NCI-H2196 (cell line): ENCODE data around the gene IVNS1ABP.
"Not testable (repeated sequence)": the region's sequence is repeated elsewhere in the genome, so short reads cannot be mapped to it uniquely, and the experiment has no call there.

Experiments
- DNase-seq: peaks from one replicate; lab custom pipeline; 2025; ENCODE audit not compliant: unreplicated experiment; lab: John Stamatoyannopoulos, UW

The IVNS1ABP gene

GRCh38 chr1:185317034-185317885 lies at the start of gene IVNS1ABP:
TSS of gene IVNS1ABP (minus strand) at chr1:185317243. CDS start at chr1:185309493, 7,750 bp downstream.
- peak; percentile 96 for DNase-seq

GRCh38 chr1:185365951-185366350 lies 48.9 kb upstream of the IVNS1ABP start:
- no peak for DNase-seq

- not testable (repeated sequence) for DNase-seq
Observed at GRCh38 chr1:185364528-185364927, 47.5 kb upstream of the IVNS1ABP start.

GRCh38 chr1:185363205-185363604 lies 46.2 kb upstream of the IVNS1ABP start:
- no peak for DNase-seq

- no peak for DNase-seq
Observed at GRCh38 chr1:185360714-185361113, 43.7 kb upstream of the IVNS1ABP start.

GRCh38 chr1:185358957-185359356 lies 41.9 kb upstream of the IVNS1ABP start:
- DNase-seq: no peak

- DNase-seq: no peak
Observed at GRCh38 chr1:185355947-185356346, 38.9 kb upstream of the IVNS1ABP start.

GRCh38 chr1:185353124-185353523 lies 36.1 kb upstream of the IVNS1ABP start:
- DNase-seq: no peak

GRCh38 chr1:185351734-185352466 lies 34.9 kb upstream of the IVNS1ABP start:
- peak; percentile 22 for DNase-seq

GRCh38 chr1:185350027-185350442 lies 33.0 kb upstream of the IVNS1ABP start:
- DNase-seq: no peak

GRCh38 chr1:185349556-185349955 lies 32.5 kb upstream of the IVNS1ABP start:
- DNase-seq: no peak

- DNase-seq: no peak
Observed at GRCh38 chr1:185348985-185349384, 31.9 kb upstream of the IVNS1ABP start.

- no peak for DNase-seq
Observed at GRCh38 chr1:185348296-185348695, 31.3 kb upstream of the IVNS1ABP start.

GRCh38 chr1:185345913-185346720 lies 29.1 kb upstream of the IVNS1ABP start:
- DNase-seq: no peak

- no peak for DNase-seq
Observed at GRCh38 chr1:185343306-185343705, 26.3 kb upstream of the IVNS1ABP start.

GRCh38 chr1:185342672-185343259 lies 25.7 kb upstream of the IVNS1ABP start:
- DNase-seq: no peak

- DNase-seq: no peak
Observed at GRCh38 chr1:185342017-185342416, 25.0 kb upstream of the IVNS1ABP start.

GRCh38 chr1:185341196-185341781 lies 24.2 kb upstream of the IVNS1ABP start:
- DNase-seq: no peak

GRCh38 chr1:185338719-185339622 lies 21.9 kb upstream of the IVNS1ABP start:
- no peak for DNase-seq
